ENCODE measurements around the gene EEF2K. TPM values are rescaled to one million over a fixed set of nuclear protein-coding genes. Genes with fewer than 3 reads are reported as not detected.

The EEF2K gene
- total RNA-seq, 4 donors from 2014 or later, result 15.6 to 21.3 (median 19.9) TPM

DNA sequence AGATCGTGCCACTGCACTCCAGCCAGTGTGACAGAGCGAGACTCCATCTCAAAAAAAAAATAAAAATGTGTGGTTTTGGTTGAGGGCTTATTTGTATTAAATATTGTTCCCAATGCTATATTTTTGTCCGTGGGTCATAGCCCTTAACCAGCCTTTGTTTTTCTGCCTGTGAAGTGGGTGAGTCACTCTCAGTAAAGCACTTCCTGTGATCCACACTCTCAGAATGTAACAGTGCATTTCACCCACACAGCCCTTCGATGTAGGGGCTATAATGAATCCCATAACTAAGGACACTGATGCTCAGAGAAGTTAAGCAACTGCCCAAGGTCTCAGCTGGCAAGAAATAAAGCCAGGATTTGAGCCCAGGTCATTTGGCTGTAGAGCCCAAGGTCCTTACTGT lies 56.4 kb downstream of the EEF2K start:
- no peaks in the 10 kb centered on the region for H3K4me1 ChIP-seq
- no peaks in the 10 kb centered on the region for H3K9me3 ChIP-seq
- H3K27ac ChIP-seq, result no peak overlapping the region
- TF ChIP-seq POLR2A (IDR thresholded peaks at IDR 0.05), result no peak
- TF ChIP-seq, protein P1, sequence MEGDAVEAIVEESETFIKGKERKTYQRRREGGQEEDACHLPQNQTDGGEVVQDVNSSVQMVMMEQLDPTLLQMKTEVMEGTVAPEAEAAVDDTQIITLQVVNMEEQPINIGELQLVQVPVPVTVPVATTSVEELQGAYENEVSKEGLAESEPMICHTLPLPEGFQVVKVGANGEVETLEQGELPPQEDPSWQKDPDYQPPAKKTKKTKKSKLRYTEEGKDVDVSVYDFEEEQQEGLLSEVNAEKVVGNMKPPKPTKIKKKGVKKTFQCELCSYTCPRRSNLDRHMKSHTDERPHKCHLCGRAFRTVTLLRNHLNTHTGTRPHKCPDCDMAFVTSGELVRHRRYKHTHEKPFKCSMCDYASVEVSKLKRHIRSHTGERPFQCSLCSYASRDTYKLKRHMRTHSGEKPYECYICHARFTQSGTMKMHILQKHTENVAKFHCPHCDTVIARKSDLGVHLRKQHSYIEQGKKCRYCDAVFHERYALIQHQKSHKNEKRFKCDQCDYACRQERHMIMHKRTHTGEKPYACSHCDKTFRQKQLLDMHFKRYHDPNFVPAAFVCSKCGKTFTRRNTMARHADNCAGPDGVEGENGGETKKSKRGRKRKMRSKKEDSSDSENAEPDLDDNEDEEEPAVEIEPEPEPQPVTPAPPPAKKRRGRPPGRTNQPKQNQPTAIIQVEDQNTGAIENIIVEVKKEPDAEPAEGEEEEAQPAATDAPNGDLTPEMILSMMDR (IDR thresholded peaks at IDR 0.05), result no peak
- no peak for DNase-seq
- H3K27me3 ChIP-seq, result no peaks in the 10 kb centered on the region
- H3K4me3 ChIP-seq (replicated peaks in 1 of 3), result no peak overlapping the region
- 70 to 87% methylated on average over 4 of the region's 4 CpGs for WGBS, 2 donors
- intact Hi-C loops (cut with DNase I), result no loop called here
- H3K36me3 ChIP-seq, result peaks cover 41 to 51% of the 10 kb centered on the region in 2 donors

DNA sequence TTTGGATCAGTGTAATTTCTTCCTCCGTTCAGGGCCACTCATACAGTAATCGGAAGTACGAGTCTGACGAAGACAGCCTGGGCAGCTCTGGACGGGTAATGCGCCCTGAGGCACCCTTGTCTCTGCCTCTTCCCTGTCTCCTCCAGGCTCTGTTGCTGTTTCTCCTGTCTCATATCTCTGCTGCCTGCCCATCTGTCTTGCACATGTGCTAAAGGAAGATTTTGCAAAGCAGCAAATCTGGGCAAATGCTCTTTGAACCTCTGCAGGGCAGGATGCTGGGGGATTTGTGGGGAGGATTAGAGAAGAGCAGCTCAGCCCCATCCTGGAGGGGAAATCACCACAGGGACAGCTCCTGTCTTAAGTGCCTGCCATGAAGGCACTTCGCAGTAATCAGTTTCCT lies 58.7 kb downstream of the EEF2K start:
- H3K4me3 ChIP-seq (replicated peaks in 1 of 3), result no peak overlapping the region
- TF ChIP-seq, protein P1 (IDR thresholded peaks at IDR 0.05), result no peak
- TF ChIP-seq POLR2A (IDR thresholded peaks at IDR 0.05), result no peak
- H3K27me3 ChIP-seq, result no peaks in the 10 kb centered on the region
- 86 to 87% methylated on average over 7 of the region's 7 CpGs for WGBS, 2 donors
- no peak for DNase-seq
- intact Hi-C loops (cut with DNase I), result no loop called here
- peaks cover 37 to 43% of the 10 kb centered on the region in 2 donors for H3K36me3 ChIP-seq
- no peak overlapping the region for H3K27ac ChIP-seq
- H3K4me1 ChIP-seq, result no peaks in the 10 kb centered on the region
- no peaks in the 10 kb centered on the region for H3K9me3 ChIP-seq

DNA sequence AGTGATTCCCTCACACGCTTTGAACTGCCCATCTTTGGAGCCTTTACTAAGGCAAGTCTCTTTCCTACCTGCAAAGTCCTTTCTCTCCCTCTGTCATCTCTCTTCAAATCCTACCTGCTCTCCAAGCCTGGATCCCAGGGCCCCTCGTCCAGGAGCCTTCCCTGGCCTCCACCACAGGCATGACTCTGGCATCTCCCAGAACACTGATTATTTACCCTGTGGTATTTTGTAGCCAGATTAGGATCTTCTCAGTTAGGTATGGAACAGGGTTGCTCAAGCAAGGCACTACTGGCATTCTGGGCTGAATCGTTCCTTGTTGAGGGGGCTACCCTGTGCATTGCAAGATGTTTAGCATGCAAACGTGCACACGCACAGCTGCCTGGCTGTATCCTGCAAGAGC lies 59.3 kb downstream of the EEF2K start:
- DNase-seq, result no peak
- Histone ChIP-seq H3K4me3 (replicated peaks in 1 of 3) (no peak overlapping the region), H3K36me3 (peaks cover 31 to 38% of the 10 kb centered on the region in 2 donors), H3K9me3 (no peaks in the 10 kb centered on the region), H3K27ac (no peak overlapping the region), H3K27me3 (no peaks in the 10 kb centered on the region), H3K4me1 (no peaks in the 10 kb centered on the region)
- TF ChIP-seq, protein P1 (IDR thresholded peaks at IDR 0.05), result no peak
- WGBS, 2 donors, result 91 to 97% methylated on average over 5 of the region's 5 CpGs
- intact Hi-C loops (cut with DNase I), result no loop called here

DNA sequence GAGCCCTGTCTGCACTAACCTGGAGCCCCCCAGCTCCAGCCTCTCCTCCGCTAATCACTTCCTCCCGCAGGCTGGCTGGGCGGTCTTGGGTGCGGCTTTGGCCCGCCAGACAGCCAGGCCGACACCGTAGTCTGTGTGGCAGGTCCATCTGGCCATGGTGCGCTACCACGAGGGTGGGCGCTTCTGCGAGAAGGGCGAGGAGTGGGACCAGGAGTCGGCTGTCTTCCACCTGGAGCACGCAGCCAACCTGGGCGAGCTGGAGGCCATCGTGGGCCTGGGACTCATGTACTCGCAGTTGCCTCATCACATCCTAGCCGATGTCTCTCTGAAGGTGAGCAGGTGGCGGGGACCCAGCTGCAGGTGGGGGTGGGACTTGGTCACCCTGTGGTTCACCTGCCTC lies 60.5 kb downstream of the EEF2K start:
- Histone ChIP-seq H3K4me3 (replicated peaks in 1 of 3) (no peak overlapping the region), H3K9me3 (no peaks in the 10 kb centered on the region), H3K36me3 (peaks cover 27 to 34% of the 10 kb centered on the region in 2 donors), H3K4me1 (no peaks in the 10 kb centered on the region), H3K27ac (no peak overlapping the region), H3K27me3 (no peaks in the 10 kb centered on the region)
- intact Hi-C loops (cut with DNase I), result no loop called here
- no peak for DNase-seq
- TF ChIP-seq, protein P1 (IDR thresholded peaks at IDR 0.05), result no peak
- TF ChIP-seq POLR2A (IDR thresholded peaks at IDR 0.05), result no peak
- WGBS, 2 donors, result 94 to 96% methylated on average over 11 to 19 of the region's 19 CpGs

DNA sequence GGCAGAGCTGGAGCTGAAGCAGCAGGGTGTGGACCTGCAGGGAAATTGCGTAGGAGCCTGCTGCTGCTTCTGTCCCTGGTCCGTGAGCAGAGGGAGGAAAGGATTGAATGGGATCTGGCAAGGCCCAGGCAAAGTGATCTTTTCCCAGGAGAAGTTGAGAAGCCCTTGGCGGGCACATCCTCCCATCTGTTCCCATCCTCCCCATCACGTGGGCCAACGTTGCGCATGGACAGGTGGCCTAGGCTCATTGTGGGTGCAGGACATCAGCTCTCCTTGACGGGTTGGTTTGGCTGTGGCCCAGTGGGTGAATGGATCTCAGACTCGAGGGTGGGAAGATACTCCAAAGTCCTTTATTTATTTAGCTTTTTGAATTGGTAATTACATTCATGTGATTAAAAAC lies 61.7 kb downstream of the EEF2K start:
- H3K4me1 ChIP-seq, result no peaks in the 10 kb centered on the region
- 87 to 90% methylated on average over 8 of the region's 8 CpGs for WGBS, 2 donors
- no peak overlapping the region for H3K27ac ChIP-seq
- no peak for DNase-seq
- intact Hi-C loops (cut with DNase I), result no loop called here
- TF ChIP-seq, protein P1 (IDR thresholded peaks at IDR 0.05), result no peak
- no peak for TF ChIP-seq POLR2A (IDR thresholded peaks at IDR 0.05)
- no peak overlapping the region for H3K4me3 ChIP-seq (replicated peaks in 1 of 3)
- H3K36me3 ChIP-seq, result peaks cover 27 to 37% of the 10 kb centered on the region in 2 donors
- no peaks in the 10 kb centered on the region for H3K27me3 ChIP-seq
- H3K9me3 ChIP-seq, result no peaks in the 10 kb centered on the region

All from thyroid gland (tissue), 4 donors.